MV-4-11 (cell line): Measurements from ENCODE around the gene IKBKE.
A peak's percentile ranks its signal among the peaks of the same experiment; 100 is the strongest.

Source experiments
- DNase-seq: peaks from one replicate; lab custom pipeline; 2025; lab: John Stamatoyannopoulos, UW

Gene IKBKE

DNA sequence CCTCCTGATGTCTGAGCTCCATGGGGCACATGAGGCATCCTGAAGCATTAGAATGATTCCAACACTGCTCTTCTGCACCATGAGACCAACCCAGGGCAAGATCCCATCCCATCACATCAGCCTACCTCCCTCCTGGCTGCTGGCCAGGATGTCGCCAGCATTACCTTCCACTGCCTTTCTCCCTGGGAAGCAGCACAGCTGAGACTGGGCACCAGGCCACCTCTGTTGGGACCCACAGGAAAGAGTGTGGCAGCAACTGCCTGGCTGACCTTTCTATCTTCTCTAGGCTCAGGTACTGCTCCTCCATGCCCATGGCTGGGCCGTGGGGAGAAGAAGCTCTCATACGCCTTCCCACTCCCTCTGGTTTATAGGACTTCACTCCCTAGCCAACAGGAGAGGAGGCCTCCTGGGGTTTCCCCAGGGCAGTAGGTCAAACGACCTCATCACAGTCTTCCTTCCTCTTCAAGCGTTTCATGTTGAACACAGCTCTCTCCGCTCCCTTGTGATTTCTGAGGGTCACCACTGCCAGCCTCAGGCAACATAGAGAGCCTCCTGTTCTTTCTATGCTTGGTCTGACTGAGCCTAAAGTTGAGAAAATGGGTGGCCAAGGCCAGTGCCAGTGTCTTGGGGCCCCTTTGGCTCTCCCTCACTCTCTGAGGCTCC, 26.0 kb downstream of the IKBKE start:
- DNase-seq = peak; percentile 49

- no peak for DNase-seq
Measured at GRCh38 chr1:206497363-206497762, 27.1 kb downstream of the IKBKE start.

DNA sequence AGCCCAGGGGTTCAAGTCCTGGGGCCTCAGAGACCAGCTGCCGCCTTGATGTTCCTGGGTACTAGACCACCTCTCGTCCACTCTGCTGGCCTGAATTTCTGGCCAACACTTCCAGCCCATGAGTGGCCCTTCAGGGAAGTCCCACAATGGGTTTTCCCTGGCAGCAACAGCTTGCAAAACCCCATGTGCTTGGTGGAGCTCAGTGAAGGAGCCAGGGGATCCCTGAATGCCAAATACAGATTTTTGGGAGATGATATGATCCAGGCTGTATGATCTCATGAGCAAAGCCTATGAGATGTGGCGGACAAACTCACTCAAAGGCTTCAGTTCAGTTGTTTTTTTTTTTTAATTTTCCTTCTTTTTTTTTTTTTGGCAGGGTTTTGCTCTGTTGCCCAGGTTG, 27.5 kb downstream of the IKBKE start:
- no peak for DNase-seq

GRCh38 chr1:206498685-206499084, 28.4 kb downstream of the IKBKE start:
- DNase-seq = no peak

DNA sequence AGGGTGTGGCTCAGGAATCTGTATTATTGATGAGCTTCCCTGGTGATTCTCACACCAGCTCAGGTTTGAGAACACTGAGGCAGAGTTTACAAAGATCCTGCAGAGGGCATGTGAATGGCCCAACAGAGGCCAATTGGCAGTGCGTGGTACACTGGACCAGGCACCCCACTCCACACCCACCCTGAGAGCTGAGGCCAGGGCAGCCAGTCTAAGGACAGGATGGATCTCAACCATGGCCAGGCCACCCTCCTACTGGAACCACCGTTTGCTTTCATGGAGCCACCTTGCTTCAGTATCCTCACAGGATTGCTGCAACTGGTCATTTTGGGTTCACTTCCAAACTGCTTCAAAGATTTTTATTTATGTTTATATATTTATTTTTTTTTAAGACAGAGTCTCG, 29.8 kb downstream of the IKBKE start:
- no peak for DNase-seq

- no peak for DNase-seq
Measured at GRCh38 chr1:206501881-206502280, 31.6 kb downstream of the IKBKE start.

DNA sequence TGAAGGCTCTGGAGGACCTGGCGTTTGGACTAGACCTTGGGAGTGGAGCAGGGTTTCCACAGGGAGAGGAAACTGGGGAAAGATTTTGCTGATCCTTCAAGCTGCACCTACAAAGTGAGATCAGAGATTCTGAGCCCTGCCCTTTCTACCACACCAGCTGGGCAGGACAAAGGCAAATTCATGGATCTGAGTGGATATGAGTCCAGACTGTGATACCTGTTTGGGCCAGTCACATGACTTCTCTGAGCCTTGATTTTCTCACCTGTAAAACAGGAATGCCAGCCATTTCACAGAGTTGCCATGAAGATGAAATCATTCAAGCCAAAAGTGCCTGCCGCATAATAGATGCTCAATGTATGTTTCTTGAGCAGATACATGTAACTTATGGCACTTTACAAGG, 32.1 kb downstream of the IKBKE start:
- no peak for DNase-seq

- no peak for DNase-seq
Measured at GRCh38 chr1:206502812-206503211, 32.5 kb downstream of the IKBKE start.

DNA sequence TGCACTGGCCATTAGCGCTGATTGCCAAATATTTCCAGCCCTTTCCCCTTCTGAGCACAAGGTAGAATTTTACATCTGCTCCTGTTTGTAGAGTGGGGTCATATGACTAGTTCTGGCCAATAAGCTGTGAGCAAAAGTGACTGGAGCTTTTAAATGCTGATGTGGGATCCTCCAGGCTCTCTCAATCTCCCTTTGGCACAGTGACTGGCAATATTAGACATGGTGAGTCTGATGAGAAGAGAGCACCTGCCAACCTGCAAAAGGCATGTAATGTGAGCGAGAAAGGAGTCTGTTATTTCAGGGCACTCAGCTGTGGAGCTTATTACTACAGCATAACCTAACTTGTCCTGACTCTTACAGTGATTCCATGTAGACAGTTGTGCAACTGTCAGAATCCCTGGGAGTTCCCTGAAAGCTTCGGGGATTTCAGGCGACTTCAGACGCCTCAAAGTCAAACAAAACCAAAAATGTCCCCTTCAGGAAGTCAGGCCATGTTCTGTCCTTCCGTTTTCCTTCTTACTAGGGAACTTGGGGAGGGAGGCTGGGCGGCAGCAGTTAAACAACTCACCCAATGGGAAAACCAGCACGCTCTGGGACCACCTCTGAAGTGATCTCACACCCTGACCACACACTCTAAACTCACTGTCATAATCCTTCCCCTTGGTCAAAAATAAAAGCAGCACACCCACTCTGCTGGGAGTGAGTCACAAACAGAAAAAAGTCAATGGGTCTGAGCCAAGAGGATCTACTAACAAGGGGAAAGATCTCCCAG, 33.5 kb downstream of the IKBKE start:
- peak; percentile 99 for DNase-seq

DNA sequence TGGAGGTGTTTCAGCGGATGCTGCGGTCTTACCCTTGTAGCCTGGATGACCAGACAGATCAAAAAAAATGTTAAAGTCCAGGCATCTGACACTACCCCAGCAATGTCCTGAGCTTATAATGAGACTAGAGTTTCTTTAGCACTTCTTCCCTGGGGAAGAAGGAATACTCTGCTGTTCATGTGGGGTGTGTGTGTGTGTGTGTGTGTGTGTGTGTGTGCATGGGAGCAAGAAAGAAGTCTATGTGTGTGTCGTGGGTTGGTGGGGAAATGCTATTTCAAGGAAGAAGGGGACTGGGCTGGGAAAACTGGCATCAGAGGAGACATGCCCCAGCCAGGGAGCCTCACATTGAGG, 34.1 kb downstream of the IKBKE start:
- DNase-seq = no peak

DNA sequence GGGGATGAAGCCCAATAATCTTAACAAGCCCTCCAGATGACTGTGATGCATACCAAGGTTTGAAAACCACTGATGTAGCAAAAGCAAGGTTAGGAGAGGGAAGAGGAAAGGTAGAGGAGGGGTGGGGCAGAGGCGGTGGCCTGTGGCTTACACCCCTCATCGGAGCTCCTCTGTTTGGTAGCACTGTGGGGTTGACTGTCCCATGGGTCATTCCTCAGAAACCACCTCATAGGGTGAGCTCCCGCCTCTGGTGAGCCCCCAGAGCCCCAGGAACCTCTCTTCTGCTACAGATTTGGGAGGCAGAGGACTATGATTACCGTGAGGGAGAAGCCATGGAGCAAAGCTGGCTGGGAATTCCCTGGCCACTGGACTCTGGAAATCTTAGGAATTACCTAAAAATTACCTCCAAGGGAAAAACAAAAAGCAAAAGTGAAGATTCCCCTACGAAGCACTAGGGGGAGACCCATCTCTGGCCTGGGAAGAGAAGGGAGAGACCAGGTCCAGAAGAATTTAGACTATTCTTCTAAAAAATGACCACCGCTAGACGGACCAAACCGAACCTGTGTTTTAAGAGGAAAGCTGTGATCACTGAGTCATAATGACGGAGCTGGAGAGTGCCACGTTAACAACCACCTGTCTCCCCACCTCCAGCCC, 35.6 kb downstream of the IKBKE start:
- no peak for DNase-seq

- DNase-seq = no peak
Measured at GRCh38 chr1:206506405-206507283, 36.4 kb downstream of the IKBKE start.

DNA sequence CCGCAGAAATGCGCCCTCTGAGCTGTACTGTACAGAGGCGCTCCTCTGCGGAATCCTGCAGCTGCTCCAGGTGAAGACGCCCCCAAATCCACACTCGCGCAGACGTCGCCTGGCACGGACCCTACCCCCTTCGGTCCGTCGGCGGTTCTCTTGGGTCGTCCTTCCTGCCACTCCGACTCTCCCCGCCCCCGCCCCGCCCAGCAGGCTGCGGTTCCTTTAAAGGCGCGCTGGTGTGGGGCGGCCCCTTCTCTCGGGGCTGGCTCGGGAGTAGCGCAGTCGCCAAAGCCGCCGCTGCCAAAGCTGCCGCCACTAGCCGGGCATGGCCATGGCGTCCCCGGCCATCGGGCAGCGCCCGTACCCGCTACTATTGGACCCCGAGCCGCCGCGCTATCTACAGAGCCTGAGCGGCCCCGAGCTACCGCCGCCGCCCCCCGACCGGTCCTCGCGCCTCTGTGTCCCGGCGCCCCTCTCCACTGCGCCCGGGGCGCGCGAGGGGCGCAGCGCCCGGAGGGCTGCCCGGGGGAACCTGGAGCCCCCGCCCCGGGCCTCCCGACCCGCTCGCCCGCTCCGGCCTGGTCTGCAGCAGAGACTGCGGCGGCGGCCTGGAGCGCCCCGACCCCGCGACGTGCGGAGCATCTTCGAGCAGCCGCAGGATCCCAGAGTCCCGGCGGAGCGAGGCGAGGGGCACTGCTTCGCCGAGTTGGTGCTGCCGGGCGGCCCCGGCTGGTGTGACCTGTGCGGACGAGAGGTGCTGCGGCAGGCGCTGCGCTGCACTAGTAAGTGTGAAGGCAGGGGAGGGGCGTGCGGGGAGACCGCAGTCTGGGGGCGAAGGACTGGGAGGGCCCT, 37.2 kb downstream of the IKBKE start, which contains the start of gene RASSF5:
Gene RASSF5, plus strand, starts transcription at position 248 of the 846 bp plus-strand sequence. Its CDS starts 72 bp downstream, at position 320.
- peak; percentile 54 for DNase-seq

DNA sequence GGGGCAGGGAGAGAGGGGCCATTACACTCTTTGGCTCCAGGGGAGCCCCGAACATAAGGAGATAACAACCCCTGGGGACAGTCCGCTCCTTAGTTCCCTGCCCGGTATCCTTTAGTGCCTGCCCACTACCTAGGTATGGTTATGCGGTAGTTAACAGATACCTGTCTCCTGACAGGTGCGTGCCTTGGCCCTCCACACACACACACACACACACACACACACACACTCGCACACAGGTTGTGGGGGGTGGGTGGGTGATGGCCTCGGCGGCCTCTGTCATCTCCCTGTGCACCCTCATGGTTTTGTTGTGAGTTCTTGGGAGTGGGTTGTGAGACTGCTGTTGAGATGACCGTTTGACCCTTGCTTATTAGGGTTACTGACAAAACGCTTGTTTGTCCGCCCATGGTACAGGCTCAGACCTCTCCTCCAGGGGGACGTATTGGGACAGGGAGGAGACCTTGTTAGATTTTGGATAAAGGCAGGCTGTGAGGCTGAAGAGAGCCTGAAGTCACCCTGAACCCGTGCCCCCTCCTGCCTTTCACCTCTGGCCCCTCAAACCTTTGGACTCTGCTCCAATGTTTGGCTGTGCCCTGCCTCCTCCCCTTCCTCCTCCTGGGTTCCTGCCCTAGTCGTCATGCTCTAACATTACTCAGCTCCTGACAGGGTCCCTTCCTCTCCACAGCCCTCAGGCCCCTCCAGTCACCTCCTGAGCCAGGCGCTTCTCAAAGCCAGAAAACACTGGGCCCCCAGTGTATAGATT, 38.0 kb downstream of the IKBKE start:
- no peak for DNase-seq

DNA sequence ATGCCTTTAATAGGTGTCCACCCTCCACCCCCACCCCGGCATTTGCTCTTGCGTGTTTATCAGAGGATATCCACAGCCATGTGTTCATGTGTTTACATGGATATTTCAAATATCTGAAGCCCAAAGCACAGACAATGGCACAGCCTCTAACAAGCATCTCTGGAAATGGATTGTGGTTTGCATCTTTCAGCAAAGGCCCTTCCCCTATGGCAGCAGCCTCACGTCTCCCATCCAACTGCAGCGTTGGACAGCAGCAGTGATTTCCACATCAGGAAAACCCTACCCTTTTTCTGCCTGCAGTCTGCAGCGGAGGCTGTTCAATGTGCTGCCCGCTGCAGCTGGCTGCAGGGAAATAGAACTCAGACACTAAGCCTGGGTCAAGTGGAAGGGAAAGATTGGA, 38.7 kb downstream of the IKBKE start:
- no peak for DNase-seq

GRCh38 chr1:206509612-206510257, 39.5 kb downstream of the IKBKE start:
- DNase-seq = no peak

GRCh38 chr1:206510371-206510770, 40.1 kb downstream of the IKBKE start:
- no peak for DNase-seq

- no peak for DNase-seq
Measured at GRCh38 chr1:206511362-206512057, 41.2 kb downstream of the IKBKE start.
